Uterus (tissue), 4 donors: ENCODE results near the gene UST. TPM values are rescaled to one million over a fixed set of nuclear protein-coding genes. Genes with fewer than 3 reads are reported as not detected.
"Not testable (repeated sequence)": the region's sequence is repeated elsewhere in the genome, so short reads cannot be mapped to it uniquely, and the experiment has no call there.

Experiments used
- DNase-seq, 2 donors: peaks; one replicate each; pipeline ENCODE4 v3.0.0-alpha.2; 2019 to 2020
- H3K27ac ChIP-seq, 2 donors: fragments of 200-600 bp; sonication (generic); 1 replicate in 1 of 2; 2 replicates in 1 of 2; pipeline ENCODE4 v1.5.1; 2016 to 2018
- H3K27me3 ChIP-seq, 2 donors: fragments of 200-600 bp; sonication (generic); one replicate each; pipeline ENCODE4 v1.5.1; 2018 to 2019; ENCODE audit warnings: control low read depth in 1 of 2
- H3K36me3 ChIP-seq, 2 donors: fragments of 200-600 bp; sonication (generic); one replicate each; pipeline ENCODE4 v1.5.1; 2019; ENCODE audit warnings: control low read depth in 1 of 2
- H3K4me1 ChIP-seq, 2 donors: fragments of 200-600 bp; sonication (generic); one replicate each; pipeline ENCODE4 v1.5.1; 2018 to 2019; ENCODE audit warnings: control low read depth in 1 of 2
- H3K4me3 ChIP-seq, 2 donors: fragments of 200-600 bp; sonication (generic); 1 replicate in 1 of 2; 2 replicates in 1 of 2; pipeline ENCODE4 v1.5.1; 2018 to 2019; ENCODE audit warnings: mild to moderate bottlenecking in 1 of 2
- H3K9me3 ChIP-seq, 2 donors: fragments of 200-600 bp; sonication (generic); one replicate each; pipeline ENCODE4 v1.5.1; 2019; ENCODE audit warnings: control low read depth in 1 of 2
- CTCF ChIP-seq, 4 experiments: fragments of 200-600 bp in 2 of 4; fragments of 450-650 bp in 2 of 4; sonication (generic) in 2 of 4; IDR thresholded peaks; one replicate each; pipeline ENCODE4 v1.5.1; 2016 to 2019; ENCODE audit warnings: antibody characterized with exemption in 4 of 4, mild to moderate bottlenecking in 2 of 4, moderate library complexity in 1 of 4
- POLR2A ChIP-seq, 2 donors: fragments of 450-650 bp; IDR thresholded peaks; one replicate each; pipeline ENCODE4 v1.6.1; 2016; ENCODE audit warnings: antibody characterized with exemption in 2 of 2, mild to moderate bottlenecking in 1 of 2, moderate library complexity in 1 of 2
- intact Hi-C: fragments of 100-400 bp; cut with DNase I; formaldehyde crosslinking; loops from one replicate; pipeline ENCODE4 v1.15.1; 2023; ENCODE audit warnings: low total_unique reads
- total RNA-seq, 4 donors: library from RNA; depleted of rRNA in 3 of 4; stranded (reverse); fragments of >200 nt in 3 of 4; gene quantifications; one replicate each; pipeline versions ENCODE4 v1.1.0 to v1.2.4, GENCODE V29; 2014 to 2023
- donor health status: DM: yes; HTN: yes; CAD: no.

Gene UST
- total RNA-seq, 4 donors from 2014 or later, result 6.1 to 23.2 (median 17.2) TPM

GRCh38 chr6:148750838-148751792 is 4.3 kb downstream of the UST start:
- no peak for DNase-seq
- Histone ChIP-seq H3K36me3 (no peaks in the 10 kb centered on the region), H3K27me3 (no peaks in the 10 kb centered on the region), H3K4me3 (no peak overlapping the region), H3K27ac (no peak overlapping the region), H3K9me3 (no peaks in the 10 kb centered on the region), H3K4me1 (no peaks in the 10 kb centered on the region)
- intact Hi-C loops, result no loop called here
- TF ChIP-seq POLR2A (IDR thresholded peaks at IDR 0.05) (no peak), CTCF (IDR thresholded peaks at IDR 0.05) (no peak)

GRCh38 chr6:148751793-148752170 is 5.0 kb downstream of the UST start:
- Histone ChIP-seq H3K4me3 (no peak overlapping the region), H3K27me3 (no peaks in the 10 kb centered on the region), H3K4me1 (no peaks in the 10 kb centered on the region), H3K27ac (no peak overlapping the region), H3K9me3 (no peaks in the 10 kb centered on the region), H3K36me3 (no peaks in the 10 kb centered on the region)
- no peak for DNase-seq
- intact Hi-C loops, result no loop called here
- TF ChIP-seq CTCF (IDR thresholded peaks at IDR 0.05), result no peak
- no peak for TF ChIP-seq POLR2A (IDR thresholded peaks at IDR 0.05)

GRCh38 chr6:148755379-148755778 is 8.5 kb downstream of the UST start:
- H3K27ac ChIP-seq, DNase-seq, H3K36me3 ChIP-seq, intact Hi-C loops, H3K9me3 ChIP-seq, H3K27me3 ChIP-seq, H3K4me1 ChIP-seq, H3K4me3 ChIP-seq: not testable (repeated sequence)

GRCh38 chr6:148757944-148758480 is 11.2 kb downstream of the UST start:
- no peak overlapping the region for H3K27ac ChIP-seq
- TF ChIP-seq CTCF (IDR thresholded peaks at IDR 0.05) (no peak), POLR2A (IDR thresholded peaks at IDR 0.05) (no peak)

GRCh38 chr6:148758492-148758891 is 11.7 kb downstream of the UST start:
- H3K36me3 ChIP-seq, result no peaks in the 10 kb centered on the region
- no peak overlapping the region for H3K27ac ChIP-seq
- no peak for TF ChIP-seq CTCF (IDR thresholded peaks at IDR 0.05)
- TF ChIP-seq POLR2A (IDR thresholded peaks at IDR 0.05), result no peak
- peaks cover 0 to 5% of the 10 kb centered on the region in 2 donors for H3K4me1 ChIP-seq
- intact Hi-C loops, result no loop called here
- no peak overlapping the region for H3K4me3 ChIP-seq
- no peak for DNase-seq
- no peaks in the 10 kb centered on the region for H3K9me3 ChIP-seq
- H3K27me3 ChIP-seq, result no peaks in the 10 kb centered on the region

More at GRCh38 chr6:148757944-148758480, 11.2 kb downstream of the UST start:
- H3K27me3 ChIP-seq, result no peaks in the 10 kb centered on the region
- H3K4me1 ChIP-seq, result peaks cover 0 to 5% of the 10 kb centered on the region in 2 donors
- no peaks in the 10 kb centered on the region for H3K9me3 ChIP-seq
- no peaks in the 10 kb centered on the region for H3K36me3 ChIP-seq
- H3K4me3 ChIP-seq, result no peak overlapping the region
- intact Hi-C loops, result no loop called here
- no peak for DNase-seq
